WI38 (cell line): ENCODE measurements around the gene CDC14B.

ENCODE experiments used
- H3K4me3 ChIP-seq: 2 replicates; pipeline ENCODE4 v1.5.1; 2011; ENCODE audit warnings: low read depth, mild to moderate bottlenecking, control low read depth, low read length
- CTCF ChIP-seq: IDR thresholded peaks from 2 replicates; pipeline ENCODE4 v1.5.1; 2012; ENCODE audit warnings: low read depth, mild to moderate bottlenecking, control low read depth, low read length

The CDC14B gene

GRCh38 chr9:96493757-96494156 is 125.9 kb downstream of the CDC14B start:
- no peak overlapping the region for H3K4me3 ChIP-seq
- TF ChIP-seq CTCF: no peak

GRCh38 chr9:96492993-96493531 is 126.6 kb downstream of the CDC14B start:
- H3K4me3 ChIP-seq: no peak overlapping the region
- no peak for TF ChIP-seq CTCF

- no peak for TF ChIP-seq CTCF
- H3K4me3 ChIP-seq: no peak overlapping the region
Observed at GRCh38 chr9:96491880-96492525, 127.6 kb downstream of the CDC14B start.

GRCh38 chr9:96491079-96491879 is 128.4 kb downstream of the CDC14B start:
- no peak overlapping the region for H3K4me3 ChIP-seq
- no peak for TF ChIP-seq CTCF

GRCh38 chr9:96490534-96491078 is 129.0 kb downstream of the CDC14B start:
- TF ChIP-seq CTCF: no peak
- H3K4me3 ChIP-seq: no peak overlapping the region

GRCh38 chr9:96489482-96489979 is 130.1 kb downstream of the CDC14B start:
- H3K4me3 ChIP-seq: no peak overlapping the region
- TF ChIP-seq CTCF: no peak
